GM18519 (cell line): ENCODE results near the gene KIFAP3.
"Not testable (repeated sequence)": the region's sequence is repeated elsewhere in the genome, so short reads cannot be mapped to it uniquely, and the experiment has no call there.

Experiments used
- ATAC-seq: cut with Tn5 transposase; IDR thresholded peaks from one replicate; pipeline ENCODE4 v1.9.1; 2021; ENCODE audit warnings: mild to moderate bottlenecking, moderate library complexity; ENCODE audit not compliant: unreplicated experiment, low FRiP score

The KIFAP3 gene

GRCh38 chr1:170064821-170065220, 9.7 kb downstream of the KIFAP3 start:
- ATAC-seq, result no peak

GRCh38 chr1:170063109-170063826, 11.2 kb downstream of the KIFAP3 start:
- ATAC-seq, result no peak

- ATAC-seq, result not testable (repeated sequence)
Observed at GRCh38 chr1:170061676-170062075, 12.8 kb downstream of the KIFAP3 start.

GRCh38 chr1:170060015-170060520, 14.4 kb downstream of the KIFAP3 start:
- not testable (repeated sequence) for ATAC-seq

GRCh38 chr1:170049176-170049800, 25.2 kb downstream of the KIFAP3 start:
- ATAC-seq, result no peak

GRCh38 chr1:170048515-170048914, 26.0 kb downstream of the KIFAP3 start:
- ATAC-seq, result no peak

GRCh38 chr1:170044187-170044586, 30.3 kb downstream of the KIFAP3 start:
- no peak for ATAC-seq

GRCh38 chr1:170041423-170042192, 32.9 kb downstream of the KIFAP3 start:
- ATAC-seq, result no peak

GRCh38 chr1:170032531-170033280, 41.8 kb downstream of the KIFAP3 start:
- ATAC-seq, result no peak

GRCh38 chr1:170030212-170030611, 44.3 kb downstream of the KIFAP3 start:
- no peak for ATAC-seq

GRCh38 chr1:170027760-170028159, 46.7 kb downstream of the KIFAP3 start:
- ATAC-seq, result no peak

GRCh38 chr1:170020859-170021258, 53.6 kb downstream of the KIFAP3 start:
- no peak for ATAC-seq

- no peak for ATAC-seq
Observed at GRCh38 chr1:170017478-170017877, 57.0 kb downstream of the KIFAP3 start.

- ATAC-seq, result no peak
Observed at GRCh38 chr1:170012920-170013319, 61.6 kb downstream of the KIFAP3 start.

- ATAC-seq, result no peak
Observed at GRCh38 chr1:170010443-170010842, 64.1 kb downstream of the KIFAP3 start.

GRCh38 chr1:170009551-170009950, 64.9 kb downstream of the KIFAP3 start:
- no peak for ATAC-seq

GRCh38 chr1:170008745-170009144, 65.8 kb downstream of the KIFAP3 start:
- ATAC-seq, result not testable (repeated sequence)

GRCh38 chr1:170003270-170003835, 71.1 kb downstream of the KIFAP3 start:
- not testable (repeated sequence) for ATAC-seq

- no peak for ATAC-seq
Observed at GRCh38 chr1:170001266-170001665, 73.2 kb downstream of the KIFAP3 start.

- ATAC-seq, result no peak
Observed at GRCh38 chr1:169999761-170000160, 74.7 kb downstream of the KIFAP3 start.
